ENCODE measurements around the gene DNAJA2. TPM values are rescaled to one million over a fixed set of nuclear protein-coding genes. Genes with fewer than 3 reads are reported as not detected.
A peak's percentile ranks its signal among the peaks of the same experiment; 100 is the strongest.
"Not testable (repeated sequence)": the region's sequence is repeated elsewhere in the genome, so short reads cannot be mapped to it uniquely, and the experiment has no call there.

DNAJA2 gene
- total RNA-seq, 1 donor from 2014 or later = 95.7 TPM

- no peak for DNase-seq (ENCODE audit: low read depth)
Measured at GRCh38 chr16:46975908-46976470, 2.5 kb upstream of the DNAJA2 start.

- DNase-seq (ENCODE audit: low read depth) = no peak
Measured at GRCh38 chr16:46975165-46975564, 1.7 kb upstream of the DNAJA2 start.

GRCh38 chr16:46974352-46974751 is 878 bp upstream of the DNAJA2 start:
- DNase-seq (ENCODE audit: low read depth) = peak; percentile 21

GRCh38 chr16:46973996-46974324 is 486 bp upstream of the DNAJA2 start:
- DNase-seq (ENCODE audit: low read depth) = no peak

GRCh38 chr16:46972429-46973206 is 856 bp downstream of the DNAJA2 start:
- DNase-seq (ENCODE audit: low read depth) = peak; percentile 36

GRCh38 chr16:46971271-46971670 is 2.2 kb downstream of the DNAJA2 start:
- no peak for DNase-seq (ENCODE audit: low read depth)

- DNase-seq (ENCODE audit: low read depth) = peak; percentile 49
Measured at GRCh38 chr16:46970089-46970488, 3.4 kb downstream of the DNAJA2 start.

GRCh38 chr16:46968063-46968435 is 5.4 kb downstream of the DNAJA2 start:
- DNase-seq (ENCODE audit: low read depth) = no peak

- no peak for DNase-seq (ENCODE audit: low read depth)
Measured at GRCh38 chr16:46962629-46963028, 10.8 kb downstream of the DNAJA2 start.

- DNase-seq (ENCODE audit: low read depth) = no peak
Measured at GRCh38 chr16:46961373-46962353, 11.8 kb downstream of the DNAJA2 start.

- no peak for DNase-seq (ENCODE audit: low read depth)
Measured at GRCh38 chr16:46954562-46954961, 18.9 kb downstream of the DNAJA2 start.

- no peak for DNase-seq (ENCODE audit: low read depth)
Measured at GRCh38 chr16:46950009-46950408, 23.5 kb downstream of the DNAJA2 start.

- peak; percentile 18 for DNase-seq (ENCODE audit: low read depth)
Measured at GRCh38 chr16:46949241-46949892, 24.1 kb downstream of the DNAJA2 start.

GRCh38 chr16:46948548-46949166 is 24.8 kb downstream of the DNAJA2 start:
- no peak for DNase-seq (ENCODE audit: low read depth)

GRCh38 chr16:46947900-46948547 is 25.4 kb downstream of the DNAJA2 start:
- peak; percentile 44 for DNase-seq (ENCODE audit: low read depth)

GRCh38 chr16:46944713-46945112 is 28.8 kb downstream of the DNAJA2 start:
- not testable (repeated sequence) for DNase-seq (ENCODE audit: low read depth)

- no peak for DNase-seq (ENCODE audit: low read depth)
Measured at GRCh38 chr16:46937536-46937935, 35.9 kb downstream of the DNAJA2 start.

- DNase-seq (ENCODE audit: low read depth) = no peak
Measured at GRCh38 chr16:46932802-46933201, 40.7 kb downstream of the DNAJA2 start.

- DNase-seq (ENCODE audit: low read depth) = no peak
Measured at GRCh38 chr16:46930861-46931260, 42.6 kb downstream of the DNAJA2 start.

GRCh38 chr16:46929378-46930332 is 43.8 kb downstream of the DNAJA2 start:
- DNase-seq (ENCODE audit: low read depth) = peak; percentile 26

All from renal cortical epithelial cell (primary cell).